Measurements from ENCODE around the gene FAM107B. TPM values are rescaled to one million over a fixed set of nuclear protein-coding genes. Genes with fewer than 3 reads are reported as not detected.

The FAM107B gene
- total RNA-seq, 1 experiment from 2014 or later, result 41.6 TPM

- no peaks in the 10 kb centered on the region for H3K36me3 ChIP-seq (ENCODE audit: control insufficient read depth in 1 of 2, insufficient read depth in 2 of 2, low read length in 2 of 2)
- no peak overlapping the region for H3K4me3 ChIP-seq (replicated peaks in 1 of 2; ENCODE audit: low read depth in 1 of 2, low read length in 2 of 2)
- H3K4me1 ChIP-seq (ENCODE audit: control insufficient read depth in 1 of 2, insufficient read depth in 2 of 2, low read length in 2 of 2), result no peaks in the 10 kb centered on the region
- intact Hi-C loops (cut with micrococcal nuclease), result no loop called here
- ATAC-seq (no peak), DNase-seq (ENCODE audit: low read depth, low spot score) (no peak)
- no TSS peak for BruUV-seq (replicated peaks)
- H4K20me1 ChIP-seq (ENCODE audit: insufficient read depth), result no peaks in the 10 kb centered on the region
- H3K9me3 ChIP-seq (ENCODE audit: control insufficient read depth in 1 of 2, insufficient read depth in 1 of 2, low read depth in 1 of 2, low read length in 2 of 2), result no peaks in the 10 kb centered on the region
- ChIA-PET RAD21 (ENCODE audit: low non-redundant PET in 1 of 2, low total read pairs in 2 of 2, uncharacterized antibody in 2 of 2, unreplicated experiment in 2 of 2) (no interaction called here), CTCF (no interaction called here), POLR2A (no interaction called here)
- peaks cover 10% of the 10 kb centered on the region for H3K27me3 ChIP-seq (ENCODE audit: insufficient read depth, low read length)
- no peak overlapping the region for H2AFZ ChIP-seq (ENCODE audit: low read depth, low read length, poor library complexity, severe bottlenecking)
- no peak overlapping the region for H3K4me2 ChIP-seq (ENCODE audit: low read length)
- H3K9me2 ChIP-seq (ENCODE audit: insufficient read depth), result no peaks in the 10 kb centered on the region
- no peaks in the 10 kb centered on the region for H3K79me2 ChIP-seq (ENCODE audit: insufficient read depth, low read length)
- no peak for TF ChIP-seq ZBTB33 (IDR thresholded peaks at IDR 0.05; ENCODE audit: extremely low read depth, insufficient replicate concordance, low read length)
- no peak for TF ChIP-seq MAX (IDR thresholded peaks at IDR 0.05)
- no peak for TF ChIP-seq CTCF (IDR thresholded peaks at IDR 0.05 in 2 of 3, conservative IDR thresholded peaks at IDR 0.05 in 1 of 3; ENCODE audit: borderline replicate concordance in 1 of 3, insufficient read depth in 1 of 3, low read depth in 2 of 3, low read length in 2 of 3)
- no peak for TF ChIP-seq CEBPB (IDR thresholded peaks at IDR 0.05; ENCODE audit: low read depth)
- no peak for TF ChIP-seq CBX3 (IDR thresholded peaks at IDR 0.05; ENCODE audit: low read depth)
- TF ChIP-seq JUND (IDR thresholded peaks at IDR 0.05), result no peak
- H3K27ac ChIP-seq (ENCODE audit: low read depth, low read length), result no peak overlapping the region
- no peak overlapping the region for H3K9ac ChIP-seq (ENCODE audit: low read length)
These were observed 266.9 kb downstream of the FAM107B start for GRCh38 chr10:14507781-14508180.
